ENCODE results near the gene SRCAP.

DNA sequence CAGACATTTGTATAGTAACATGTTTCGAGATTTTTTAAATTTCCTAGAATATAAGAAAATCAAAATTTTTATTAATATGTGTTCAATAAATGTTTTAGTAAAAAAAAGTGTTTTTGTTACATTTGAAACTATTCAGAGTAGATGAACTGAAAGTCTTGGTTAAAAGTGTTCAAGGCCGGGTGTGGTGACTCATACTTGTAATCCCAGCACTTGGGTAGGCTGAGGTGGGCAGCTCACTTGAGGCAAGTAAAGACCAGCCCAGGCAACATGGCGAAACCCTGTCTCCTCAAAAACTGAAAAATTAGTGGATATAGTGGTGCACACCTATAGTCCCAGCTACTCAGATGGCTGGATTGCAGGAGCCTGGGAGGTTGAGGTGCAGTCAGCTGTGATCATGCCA, 32.4 kb downstream of the SRCAP start:
- TF ChIP-seq BHLHE40 (IDR thresholded peaks at IDR 0.05; ENCODE audit: borderline replicate concordance) (no peak), FOXA1 (IDR thresholded peaks at IDR 0.05) (no peak), SP1 (IDR thresholded peaks at IDR 0.05) (no peak), TARDBP (IDR thresholded peaks at IDR 0.05) (no peak), FOXK2 (IDR thresholded peaks at IDR 0.05) (no peak), ELF4 (IDR thresholded peaks at IDR 0.05) (no peak), SUZ12 (IDR thresholded peaks at IDR 0.05) (no peak), HDGF (IDR thresholded peaks at IDR 0.05; ENCODE audit: borderline replicate concordance) (no peak), ZNF384 (IDR thresholded peaks at IDR 0.05) (no peak), FOXM1 (IDR thresholded peaks at IDR 0.05; ENCODE audit: borderline replicate concordance) (no peak), ARNT (IDR thresholded peaks at IDR 0.05) (no peak)
- TF ChIP-seq, protein P1, sequence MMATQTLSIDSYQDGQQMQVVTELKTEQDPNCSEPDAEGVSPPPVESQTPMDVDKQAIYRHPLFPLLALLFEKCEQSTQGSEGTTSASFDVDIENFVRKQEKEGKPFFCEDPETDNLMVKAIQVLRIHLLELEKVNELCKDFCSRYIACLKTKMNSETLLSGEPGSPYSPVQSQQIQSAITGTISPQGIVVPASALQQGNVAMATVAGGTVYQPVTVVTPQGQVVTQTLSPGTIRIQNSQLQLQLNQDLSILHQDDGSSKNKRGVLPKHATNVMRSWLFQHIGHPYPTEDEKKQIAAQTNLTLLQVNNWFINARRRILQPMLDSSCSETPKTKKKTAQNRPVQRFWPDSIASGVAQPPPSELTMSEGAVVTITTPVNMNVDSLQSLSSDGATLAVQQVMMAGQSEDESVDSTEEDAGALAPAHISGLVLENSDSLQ (IDR thresholded peaks at IDR 0.05), result no peak
